Stimulated activated CD8-positive, alpha-beta memory T cell treated with anti-CD3 and anti-CD28 coated beads, Interleukin-15, amount 100 ng/mL, for 24 hours (primary cell): ENCODE results near the gene LCNL1.

Experiments used
- DNase-seq: peaks from one replicate; pipeline ENCODE4 v3.0.0-alpha.2; 2020; ENCODE audit warnings: low read depth

The LCNL1 gene

GRCh38 chr9:136975644-136976043, 7.1 kb upstream of the LCNL1 start:
- no peak for DNase-seq

GRCh38 chr9:136977223-136977622, 5.6 kb upstream of the LCNL1 start, which contains the start of gene PTGDS:
TSS of gene PTGDS (plus strand) at chr9:136977504. CDS start at chr9:136977579, 75 bp downstream.
- DNase-seq = no peak

DNA sequence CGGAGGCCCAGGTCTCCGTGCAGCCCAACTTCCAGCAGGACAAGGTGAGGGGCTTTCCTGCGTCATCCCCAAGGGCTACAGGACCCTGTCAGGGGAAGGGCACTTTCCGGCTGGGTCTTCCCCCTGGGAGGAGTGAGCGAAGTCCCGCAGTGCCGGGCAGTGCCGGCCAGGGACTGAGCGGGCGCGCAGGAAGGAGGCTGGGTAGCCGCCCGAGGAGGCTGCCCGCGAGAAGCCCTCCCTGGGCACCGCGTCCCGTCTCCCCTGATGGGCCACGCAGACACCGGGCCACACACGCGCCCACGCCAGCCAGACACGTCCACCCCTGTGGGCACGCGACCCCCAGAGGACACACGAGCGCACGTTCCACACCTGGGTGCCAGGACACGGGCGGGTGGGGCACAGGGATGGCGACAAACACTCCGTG, 5.1 kb upstream of the LCNL1 start:
- DNase-seq = no peak

DNA sequence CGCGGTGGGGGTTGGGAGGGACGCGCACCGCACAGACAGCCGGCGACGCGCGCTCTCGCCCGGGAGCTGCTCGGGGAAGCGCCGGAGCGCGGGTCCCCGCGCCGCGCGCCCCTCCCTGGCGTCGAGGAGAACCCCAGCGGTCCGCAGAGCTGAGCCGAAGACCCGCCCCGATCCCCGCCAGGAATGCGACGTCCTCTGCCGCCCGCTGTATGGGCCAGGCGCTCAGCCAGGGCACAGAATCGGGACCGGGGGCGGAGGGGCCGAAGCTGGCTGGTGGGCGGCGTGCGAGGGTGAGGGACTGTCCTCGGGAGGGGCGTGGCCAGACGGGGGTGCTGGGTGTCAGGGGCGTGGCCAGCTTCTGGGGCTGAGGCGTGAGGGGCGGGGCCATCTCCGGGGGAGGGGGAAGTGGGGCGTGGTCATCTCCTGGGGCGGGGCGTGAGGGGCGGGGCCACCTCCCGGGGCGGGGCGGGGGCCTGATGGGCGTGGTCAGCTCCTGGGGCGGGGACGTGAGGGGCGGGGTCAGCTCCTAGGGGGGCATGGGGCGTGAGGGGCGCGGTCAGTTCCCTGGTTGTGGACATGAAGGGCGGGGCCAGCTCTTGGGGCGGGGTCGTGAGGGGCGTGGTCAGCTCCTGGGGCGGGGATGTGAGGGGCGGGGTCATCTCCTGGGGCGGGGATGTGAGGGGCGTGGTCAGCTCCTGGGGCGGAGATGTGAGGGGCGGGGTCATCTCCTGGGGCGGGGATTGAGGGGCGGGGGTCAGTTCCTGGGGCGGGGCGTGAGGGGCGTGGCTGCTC, 4.5 kb upstream of the LCNL1 start:
- DNase-seq = peak; percentile 49

DNA sequence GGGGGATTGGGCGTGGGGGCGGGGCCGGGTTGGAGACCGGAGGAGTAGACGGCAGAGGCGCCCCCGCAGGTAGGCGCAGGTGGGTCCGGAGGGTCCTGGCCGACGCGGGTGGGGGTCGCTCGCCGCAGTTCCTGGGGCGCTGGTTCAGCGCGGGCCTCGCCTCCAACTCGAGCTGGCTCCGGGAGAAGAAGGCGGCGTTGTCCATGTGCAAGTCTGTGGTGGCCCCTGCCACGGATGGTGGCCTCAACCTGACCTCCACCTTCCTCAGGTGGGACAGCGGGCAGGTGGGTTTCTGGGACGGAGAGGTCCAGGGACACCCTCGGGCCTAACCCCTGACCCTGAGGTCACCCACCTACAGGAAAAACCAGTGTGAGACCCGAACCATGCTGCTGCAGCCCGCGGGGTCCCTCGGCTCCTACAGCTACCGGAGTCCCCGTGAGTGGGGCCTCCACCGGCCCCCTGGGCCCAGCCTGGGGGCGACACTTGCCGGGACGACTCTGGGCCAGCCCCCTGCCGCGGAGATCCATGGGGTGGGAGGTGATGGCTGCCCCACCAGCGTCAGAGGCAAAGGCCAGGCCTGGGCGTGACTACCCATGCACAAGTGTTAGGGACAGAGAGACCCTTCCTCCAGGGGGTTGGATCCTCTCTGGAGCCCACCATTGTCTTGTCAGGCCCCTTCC, 3.8 kb upstream of the LCNL1 start:
- DNase-seq = no peak

GRCh38 chr9:136979769-136980587, 2.8 kb upstream of the LCNL1 start:
- DNase-seq = no peak

- DNase-seq = no peak
Measured at GRCh38 chr9:136980669-136981478, 1.9 kb upstream of the LCNL1 start.

- DNase-seq = no peak
Measured at GRCh38 chr9:136981588-136982231, 1.1 kb upstream of the LCNL1 start.

GRCh38 chr9:136983167-136983566, 374 bp downstream of the LCNL1 start:
- DNase-seq = no peak

DNA sequence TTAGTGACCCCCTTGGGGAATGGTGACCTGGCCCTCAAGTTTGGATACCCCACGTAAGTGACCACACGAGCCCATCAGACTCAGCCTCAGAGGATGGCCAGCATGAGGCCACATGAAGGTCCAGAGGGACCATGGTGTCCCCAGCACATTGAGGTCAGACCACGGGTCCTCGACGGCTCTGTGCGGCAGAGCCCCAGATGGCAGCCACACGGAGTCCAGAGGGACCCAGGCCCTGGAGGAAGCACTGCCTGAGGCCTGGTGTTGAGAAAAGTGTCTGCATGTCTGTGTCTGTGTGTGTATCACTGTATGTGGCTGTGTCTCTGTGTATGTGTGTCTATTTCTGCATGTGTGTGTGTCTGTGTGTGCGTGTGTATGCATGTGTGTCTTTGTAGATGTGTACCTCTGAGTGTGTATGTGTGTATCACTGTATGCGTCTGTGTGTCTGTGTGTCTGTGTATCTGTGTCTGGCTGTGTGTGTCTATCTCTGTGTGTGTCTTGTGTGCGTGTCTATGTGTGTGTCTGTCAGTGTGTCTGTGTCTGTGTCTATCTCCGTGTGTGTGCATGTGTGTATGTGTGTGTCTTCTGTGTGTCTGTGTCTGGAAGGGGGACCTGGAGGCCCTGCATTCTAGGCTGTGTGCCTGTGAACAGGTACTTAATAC, 992 bp downstream of the LCNL1 start:
- no peak for DNase-seq

- DNase-seq = no peak
Measured at GRCh38 chr9:136984464-136985026, 1.8 kb downstream of the LCNL1 start.

- DNase-seq = no peak
Measured at GRCh38 chr9:136985027-136985602, 2.3 kb downstream of the LCNL1 start.

DNA sequence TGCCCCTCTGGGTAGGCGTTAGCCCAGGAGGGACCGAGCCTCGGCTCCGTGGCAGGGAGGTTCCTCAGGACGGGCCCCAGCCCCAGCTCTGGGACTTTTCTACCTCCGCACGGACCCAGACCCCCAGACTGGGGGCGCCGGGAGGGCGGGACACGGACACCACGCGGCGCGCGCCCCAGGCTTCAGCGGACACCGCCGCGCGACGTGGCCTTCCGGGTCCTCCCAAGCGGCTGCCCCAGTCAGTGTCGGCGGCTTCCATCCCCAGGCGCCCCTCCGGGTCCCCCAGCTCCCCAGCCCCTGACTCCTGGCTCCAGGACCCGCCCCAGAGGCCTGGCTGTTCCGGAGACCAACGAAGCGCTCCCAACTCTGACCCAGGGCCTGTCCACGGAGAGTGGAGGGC, 3.1 kb downstream of the LCNL1 start:
- DNase-seq = no peak

DNA sequence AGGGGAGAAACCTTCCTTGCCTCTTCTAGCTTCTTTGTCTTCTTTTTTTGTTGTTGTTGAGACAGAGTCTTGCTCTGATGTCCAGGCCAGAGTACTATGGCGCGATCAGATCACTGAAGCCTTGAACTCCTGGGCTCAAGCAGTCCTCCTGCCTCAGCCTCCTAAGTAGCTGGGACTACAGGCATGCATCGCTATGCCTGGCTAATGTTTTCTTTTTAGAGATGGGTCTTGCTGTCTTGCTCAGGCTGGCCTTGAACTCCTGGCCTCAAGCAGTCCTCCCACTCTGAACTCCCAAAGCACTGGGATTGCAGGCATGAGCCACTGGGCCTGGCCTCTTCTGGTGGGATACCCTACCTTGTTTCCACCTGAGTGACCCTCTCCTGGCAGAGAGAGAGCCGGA, 6.1 kb downstream of the LCNL1 start:
- no peak for DNase-seq

GRCh38 chr9:136990242-136990911, 7.6 kb downstream of the LCNL1 start:
- DNase-seq = no peak

DNA sequence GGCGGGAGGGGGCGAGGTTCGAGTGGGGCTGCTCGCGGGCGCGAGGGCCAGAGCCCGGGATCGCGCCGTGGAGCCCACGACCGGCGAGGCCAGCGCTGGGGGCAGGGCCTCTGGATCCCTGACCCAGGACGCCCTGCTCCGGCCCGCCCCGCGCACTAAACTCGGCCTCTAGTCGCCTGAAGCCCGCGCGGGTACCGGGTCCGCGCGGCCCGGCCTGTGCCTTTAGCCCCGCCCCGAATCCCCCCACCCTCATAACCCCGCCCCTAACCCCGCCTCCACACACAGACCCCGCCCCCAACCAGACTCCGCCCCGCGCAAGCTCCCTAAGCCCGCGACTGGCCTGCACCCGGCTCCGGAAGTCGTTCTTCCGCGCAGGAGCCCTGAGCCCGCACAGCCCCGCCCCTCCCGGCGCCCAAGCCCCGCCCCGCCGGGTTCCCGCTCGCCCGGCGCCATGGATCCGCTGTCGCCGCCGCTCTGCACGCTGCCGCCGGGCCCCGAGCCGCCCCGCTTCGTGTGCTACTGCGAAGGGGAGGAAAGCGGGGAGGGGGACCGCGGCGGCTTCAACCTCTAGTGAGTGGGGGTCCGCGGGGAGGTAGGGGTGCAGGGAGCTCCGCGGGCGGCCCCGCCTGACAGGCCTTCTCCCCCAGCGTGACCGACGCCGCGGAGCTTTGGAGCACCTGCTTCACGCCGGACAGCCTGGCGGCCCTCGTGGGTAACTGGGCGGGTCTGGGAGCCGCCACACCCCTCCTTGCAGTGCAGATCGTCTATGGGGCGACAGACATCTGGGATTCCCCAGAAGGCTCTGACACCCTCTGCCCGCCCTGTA, 9.4 kb downstream of the LCNL1 start, which contains the start of gene PAXX:
Gene PAXX, plus strand, starts transcription at position 430 of the 826 bp plus-strand sequence. Its CDS starts 22 bp downstream, at position 452.
- peak; percentile 91 for DNase-seq

DNA sequence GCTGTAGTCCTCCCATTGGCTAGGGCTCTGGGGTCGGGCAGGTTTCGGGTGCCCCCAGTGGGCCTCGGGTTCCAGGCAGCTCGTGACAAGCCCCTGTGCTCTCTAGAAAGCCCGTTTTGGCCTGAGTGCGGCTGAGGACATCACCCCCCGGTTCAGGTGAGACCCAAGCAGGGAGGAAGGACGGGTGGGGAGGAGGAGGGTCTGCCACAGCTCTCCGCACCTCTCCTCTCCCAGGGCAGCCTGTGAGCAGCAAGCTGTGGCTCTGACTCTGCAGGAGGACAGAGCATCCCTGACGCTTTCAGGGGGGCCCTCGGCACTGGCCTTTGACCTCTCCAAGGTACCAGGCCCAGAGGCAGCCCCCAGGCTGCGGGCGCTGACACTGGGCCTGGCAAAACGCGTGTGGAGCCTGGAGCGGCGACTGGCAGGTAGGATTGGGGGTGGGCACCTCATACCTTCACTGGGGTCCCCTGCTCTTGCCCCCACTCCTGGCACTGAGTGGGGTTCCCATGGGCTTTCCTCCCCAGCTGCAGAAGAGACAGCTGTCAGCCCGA, 10.1 kb downstream of the LCNL1 start:
- no peak for DNase-seq
